OCI-LY3 (cell line): ENCODE data around the gene PDYN.

Experiments used
- H2AFZ ChIP-seq: fragments of 200-600, 300-600 bp; shearing (Covaris generic); 2 replicates; pipeline ENCODE4 v1.6.0; 2014; ENCODE audit warnings: antibody characterized with exemption, low read depth, low read length
- H3K27ac ChIP-seq: fragments of 200-600, 300-600 bp; sonication (generic); 2 replicates; pipeline ENCODE4 v1.5.1; 2014; ENCODE audit warnings: mild to moderate bottlenecking, low read length, moderate library complexity, mixed read lengths
- H3K27me3 ChIP-seq: fragments of 200-600, 300-600 bp; sonication (generic); 2 replicates; pipeline ENCODE4 v1.6.1; 2014; ENCODE audit warnings: low read depth, low read length, mixed read lengths
- H3K36me3 ChIP-seq: fragments of 200-600, 300-600 bp; sonication (generic); replicated peaks from 2 replicates; pipeline ENCODE3; 2014; ENCODE audit warnings: low read depth, low read length, mixed read lengths
- H3K4me1 ChIP-seq: fragments of 300-600, 200-600 bp; sonication (generic); 2 replicates; pipeline ENCODE4 v1.6.1; 2014; ENCODE audit warnings: low read length, mixed read lengths
- H3K4me2 ChIP-seq: fragments of 200-600, 300-600 bp; sonication (generic); 2 replicates; pipeline ENCODE4 v1.6.1; 2014; ENCODE audit warnings: low read length, mixed read lengths
- H3K4me3 ChIP-seq: fragments of 300-600, 200-600 bp; sonication (generic); 2 replicates; pipeline ENCODE4 v1.5.1; 2014; ENCODE audit warnings: antibody characterized with exemption, mild to moderate bottlenecking, low read length, moderate library complexity
- H3K79me2 ChIP-seq: fragments of 300-600, 200-600 bp; shearing (Covaris generic); 2 replicates; pipeline ENCODE4 v1.6.1; 2014; ENCODE audit warnings: mild to moderate bottlenecking, low read length, mixed read lengths
- H3K9ac ChIP-seq: fragments of 300-600, 200-600 bp; shearing (Covaris generic); 2 replicates; pipeline ENCODE4 v1.6.0; 2014; ENCODE audit warnings: mild to moderate bottlenecking, low read length, moderate library complexity
- H3K9me3 ChIP-seq: fragments of 200-600, 300-600 bp; shearing (Covaris generic); 2 replicates; pipeline ENCODE4 v1.6.1; 2014; ENCODE audit warnings: low read length, mixed read lengths; ENCODE audit not compliant: insufficient read depth
- H4K20me1 ChIP-seq: fragments of 200-600, 300-600 bp; sonication (generic); 2 replicates; pipeline ENCODE4 v1.6.1; 2016; ENCODE audit warnings: low read length, mixed read lengths; ENCODE audit not compliant: insufficient read depth
- EZH2phosphoT487 ChIP-seq: fragments of 200-600 bp; shearing (Covaris generic); IDR thresholded peaks from 2 replicates; pipeline ENCODE4 v1.6.1; 2018; ENCODE audit warnings: antibody characterized with exemption, mixed run types, low read depth
- TF ChIP-seq, protein P1 (sequence below): fragments of 200-600, 300-600 bp; sonication (generic); IDR thresholded peaks from 2 replicates; pipeline ENCODE4 v1.5.1; 2014; ENCODE audit warnings: antibody characterized with exemption, low read length, low read depth

Gene PDYN

DNA sequence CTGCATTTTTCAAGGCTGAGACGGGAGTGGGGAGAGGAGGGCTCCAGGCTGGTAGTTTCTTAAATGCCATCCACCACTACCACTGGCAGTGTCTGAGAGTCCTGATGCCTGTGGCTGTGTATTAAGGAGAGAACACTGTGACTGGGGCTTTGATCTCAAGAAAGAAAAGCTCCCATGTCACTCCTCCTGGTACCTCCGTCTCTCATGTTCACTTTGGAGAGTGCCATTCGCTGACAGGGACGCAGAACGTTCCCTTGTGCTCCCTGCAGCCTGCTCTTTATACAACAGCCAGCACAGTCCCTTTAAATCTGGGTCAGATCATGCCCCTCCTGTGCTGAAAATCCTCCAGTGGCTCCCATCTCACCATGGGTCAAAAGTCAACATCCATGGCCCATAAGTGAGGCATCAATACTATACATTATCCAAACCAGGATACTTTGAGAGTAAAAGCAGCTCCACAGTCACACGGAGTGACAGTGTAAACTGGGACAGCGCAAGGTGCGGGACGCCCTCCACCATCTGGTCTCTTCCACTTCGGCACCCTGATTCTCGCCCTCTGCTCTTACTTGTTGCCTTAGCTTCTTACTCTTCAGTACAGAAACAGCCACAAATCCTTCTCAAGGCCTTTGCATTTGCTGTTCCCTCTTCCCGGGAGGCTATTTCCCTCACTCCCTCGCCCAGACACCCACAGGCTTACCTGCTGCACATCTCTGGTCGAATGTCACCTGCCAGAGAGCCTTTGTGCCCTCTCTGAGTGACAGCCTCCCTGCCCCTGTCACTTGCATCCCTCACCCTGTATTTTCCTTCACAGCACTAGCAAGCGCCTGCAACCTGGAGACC lies 20.0 kb downstream of the PDYN start:
- no peaks in the 10 kb centered on the region for H3K9me3 ChIP-seq
- H3K4me1 ChIP-seq = no peaks in the 10 kb centered on the region
- no peaks in the 10 kb centered on the region for H3K36me3 ChIP-seq
- H3K27ac ChIP-seq = no peak overlapping the region
- no peaks in the 10 kb centered on the region for H4K20me1 ChIP-seq
- H3K9ac ChIP-seq = no peak overlapping the region
- H3K79me2 ChIP-seq = no peaks in the 10 kb centered on the region
- H3K4me2 ChIP-seq = no peak overlapping the region
- TF ChIP-seq, protein P1, sequence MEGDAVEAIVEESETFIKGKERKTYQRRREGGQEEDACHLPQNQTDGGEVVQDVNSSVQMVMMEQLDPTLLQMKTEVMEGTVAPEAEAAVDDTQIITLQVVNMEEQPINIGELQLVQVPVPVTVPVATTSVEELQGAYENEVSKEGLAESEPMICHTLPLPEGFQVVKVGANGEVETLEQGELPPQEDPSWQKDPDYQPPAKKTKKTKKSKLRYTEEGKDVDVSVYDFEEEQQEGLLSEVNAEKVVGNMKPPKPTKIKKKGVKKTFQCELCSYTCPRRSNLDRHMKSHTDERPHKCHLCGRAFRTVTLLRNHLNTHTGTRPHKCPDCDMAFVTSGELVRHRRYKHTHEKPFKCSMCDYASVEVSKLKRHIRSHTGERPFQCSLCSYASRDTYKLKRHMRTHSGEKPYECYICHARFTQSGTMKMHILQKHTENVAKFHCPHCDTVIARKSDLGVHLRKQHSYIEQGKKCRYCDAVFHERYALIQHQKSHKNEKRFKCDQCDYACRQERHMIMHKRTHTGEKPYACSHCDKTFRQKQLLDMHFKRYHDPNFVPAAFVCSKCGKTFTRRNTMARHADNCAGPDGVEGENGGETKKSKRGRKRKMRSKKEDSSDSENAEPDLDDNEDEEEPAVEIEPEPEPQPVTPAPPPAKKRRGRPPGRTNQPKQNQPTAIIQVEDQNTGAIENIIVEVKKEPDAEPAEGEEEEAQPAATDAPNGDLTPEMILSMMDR = no peak
- TF ChIP-seq EZH2phosphoT487 = no peak
- no peak overlapping the region for H2AFZ ChIP-seq
- no peak overlapping the region for H3K4me3 ChIP-seq
- H3K27me3 ChIP-seq = peaks cover 69% of the 10 kb centered on the region

DNA sequence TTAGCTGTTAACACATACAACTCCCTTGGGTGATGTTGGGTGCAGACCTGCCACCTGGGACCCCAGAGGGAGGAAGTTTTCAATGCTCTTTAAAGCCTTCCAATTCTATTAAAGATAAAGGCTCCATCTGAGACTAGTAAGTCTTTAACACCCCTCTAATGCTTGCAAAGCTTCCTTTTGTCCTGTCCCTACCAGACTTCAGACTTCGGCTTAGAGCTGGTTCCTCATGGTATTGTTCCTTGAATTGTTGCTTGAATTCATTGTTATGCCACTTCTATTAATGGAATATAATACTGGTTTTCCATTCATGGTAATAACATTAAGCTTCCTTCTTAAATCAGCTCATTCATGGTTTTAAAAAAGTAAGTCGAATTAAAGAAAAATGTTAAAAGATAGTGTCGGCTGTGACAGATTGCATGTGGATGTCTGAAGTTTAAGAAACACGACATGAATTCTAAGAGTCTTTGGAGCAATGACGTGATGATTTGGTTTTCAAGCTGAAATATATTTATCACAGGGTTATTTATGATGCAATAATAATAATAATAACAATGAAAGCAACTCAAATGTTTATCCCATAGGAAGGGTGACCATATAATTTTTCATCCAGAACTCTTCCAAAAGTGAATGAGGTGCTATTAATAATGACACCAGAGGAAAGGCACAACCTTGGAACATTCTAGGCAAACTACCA lies 21.8 kb downstream of the PDYN start:
- H3K27ac ChIP-seq = no peak overlapping the region
- TF ChIP-seq, protein P1 = no peak
- no peak for TF ChIP-seq EZH2phosphoT487

DNA sequence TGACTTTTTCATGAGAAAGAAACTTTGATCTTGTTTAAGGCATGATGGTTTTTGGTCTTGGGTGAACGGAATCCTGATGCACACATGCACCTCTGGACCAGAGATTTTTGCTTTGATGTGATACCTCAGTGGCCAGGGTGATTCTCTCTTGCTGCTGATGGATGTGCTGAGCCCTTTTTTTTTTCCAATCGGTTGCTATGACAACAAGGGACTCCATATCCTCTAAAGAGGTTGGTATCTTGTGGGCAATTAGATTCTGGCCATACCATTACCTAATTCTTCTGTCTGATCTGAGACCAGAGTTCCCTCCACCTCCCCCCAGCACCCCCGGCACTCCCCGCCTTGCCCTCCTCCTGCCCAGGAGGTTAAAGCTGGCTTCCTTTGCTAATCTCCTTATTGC lies 24.9 kb downstream of the PDYN start:
- H3K4me1 ChIP-seq = peaks cover 16% of the 10 kb centered on the region
- no peaks in the 10 kb centered on the region for H4K20me1 ChIP-seq
- H3K9me3 ChIP-seq = no peaks in the 10 kb centered on the region
- no peak overlapping the region for H3K27ac ChIP-seq
- H3K4me3 ChIP-seq = no peak overlapping the region
- H3K9ac ChIP-seq = no peak overlapping the region
- H3K4me2 ChIP-seq = no peak overlapping the region
- H3K36me3 ChIP-seq = no peaks in the 10 kb centered on the region
- H3K27me3 ChIP-seq = peaks cover 48% of the 10 kb centered on the region
- H3K79me2 ChIP-seq = no peaks in the 10 kb centered on the region
- TF ChIP-seq, protein P1 = no peak
- TF ChIP-seq EZH2phosphoT487 = no peak
- H2AFZ ChIP-seq = no peak overlapping the region

More for the DNA sequence above, 21.8 kb downstream of the PDYN start:
- Histone ChIP-seq H3K36me3 (no peaks in the 10 kb centered on the region), H3K9ac (no peak overlapping the region), H3K4me2 (no peak overlapping the region), H2AFZ (no peak overlapping the region), H3K9me3 (no peaks in the 10 kb centered on the region), H3K79me2 (no peaks in the 10 kb centered on the region), H3K4me1 (no peaks in the 10 kb centered on the region), H3K4me3 (no peak overlapping the region), H4K20me1 (no peaks in the 10 kb centered on the region), H3K27me3 (peaks cover 56% of the 10 kb centered on the region)
